GM23338 (cell line): ENCODE results near the gene UGCG. TPM values are rescaled to one million over a fixed set of nuclear protein-coding genes. Genes with fewer than 3 reads are reported as not detected.

Experiments used
- ATAC-seq: fragments of 200-7000 bp; cut with Tn5 transposase; 3 replicates; pipeline ENCODE4 v1.9.1; 2020
- DNase-seq: peaks from one replicate; pipeline ENCODE4 v3.0.0-alpha.2; 2015; ENCODE audit warnings: low spot score
- H2AFZ ChIP-seq: fragments of 200-600 bp; sonication (generic); 2 replicates; pipeline ENCODE4 v1.8.0; 2016; ENCODE audit warnings: antibody characterized with exemption, mild to moderate bottlenecking, moderate library complexity
- H3F3A ChIP-seq: fragments of 200-600 bp; sonication (generic); replicated peaks from 2 replicates; pipeline ENCODE4 v1.8.0; 2017; ENCODE audit warnings: antibody characterized with exemption, mixed run types, low read depth
- H3K27ac ChIP-seq: fragments of 200-600 bp; sonication (generic); 2 replicates; pipeline ENCODE4 v1.6.1; 2016; ENCODE audit warnings: low read depth
- H3K27me3 ChIP-seq: fragments of 200-600 bp; sonication (generic); 2 replicates; pipeline ENCODE4 v1.8.0; 2016; ENCODE audit warnings: mild to moderate bottlenecking, mixed run types, moderate library complexity; ENCODE audit not compliant: insufficient read depth
- H3K36me3 ChIP-seq: fragments of 200-600 bp; sonication (generic); 2 replicates; pipeline ENCODE4 v1.8.0; 2016; ENCODE audit warnings: mild to moderate bottlenecking; ENCODE audit not compliant: insufficient read depth
- H3K4me1 ChIP-seq: fragments of 200-600 bp; sonication (generic); 2 replicates; pipeline ENCODE4 v1.8.0; 2016; ENCODE audit warnings: mild to moderate bottlenecking, moderate library complexity; ENCODE audit not compliant: insufficient read depth
- H3K4me2 ChIP-seq: fragments of 200-600 bp; sonication (generic); 2 replicates; pipeline ENCODE4 v1.7.1; 2017; ENCODE audit warnings: mixed run types
- H3K4me3 ChIP-seq: fragments of 200-600 bp; sonication (generic); 2 replicates; pipeline ENCODE4 v1.6.1; 2016; ENCODE audit warnings: mixed run types
- H3K79me2 ChIP-seq: fragments of 200-600 bp; sonication (generic); replicated peaks from 2 replicates; pipeline ENCODE4 v1.8.0; 2017; ENCODE audit warnings: mild to moderate bottlenecking; ENCODE audit not compliant: insufficient read depth
- H3K9me2 ChIP-seq: fragments of 200-600 bp; sonication (generic); 2 replicates; pipeline ENCODE4 v1.8.0; 2017; ENCODE audit not compliant: insufficient read depth
- H4K20me1 ChIP-seq: fragments of 200-600 bp; sonication (generic); replicated peaks from 2 replicates; pipeline ENCODE4 v1.8.0; 2017; ENCODE audit warnings: mild to moderate bottlenecking; ENCODE audit not compliant: insufficient read depth
- H3K27ac Mint-ChIP-seq: 2 replicates; pipeline ENCODE4 v1.8.0; 2020; ENCODE audit warnings: inconsistent platforms, mild to moderate bottlenecking, moderate library complexity, mixed read lengths
- H3K27me3 Mint-ChIP-seq: 3 replicates; pipeline ENCODE4 v1.8.0; 2022; ENCODE audit warnings: low read depth, mild to moderate bottlenecking, moderate library complexity, mixed read lengths, inconsistent platforms; ENCODE audit not compliant: insufficient read depth, poor library complexity
- H3K36me3 Mint-ChIP-seq: 3 replicates; pipeline ENCODE4 v1.8.0; 2021; ENCODE audit warnings: low read depth, mild to moderate bottlenecking, inconsistent platforms, moderate library complexity, mixed read lengths
- H3K4me1 Mint-ChIP-seq: 3 replicates; pipeline ENCODE4 v1.8.0; 2020; ENCODE audit warnings: mild to moderate bottlenecking, inconsistent platforms, mixed read lengths
- H3K4me3 Mint-ChIP-seq: 3 replicates; pipeline ENCODE4 v1.8.0; 2021; ENCODE audit warnings: moderate library complexity, mild to moderate bottlenecking, inconsistent platforms, mixed read lengths
- H3K9me3 Mint-ChIP-seq: 3 replicates; pipeline ENCODE4 v1.8.0; 2020; ENCODE audit warnings: moderate library complexity, mild to moderate bottlenecking, inconsistent platforms, mixed read lengths
- CREB1 ChIP-seq: fragments of 250-450 bp; sonication (Bioruptor Pico); IDR thresholded peaks from 2 replicates; pipeline ENCODE4 v1.5.0; 2020; ENCODE audit warnings: low read depth, mild to moderate bottlenecking, moderate library complexity
- ETS1 ChIP-seq: IDR thresholded peaks from 2 replicates; pipeline ENCODE4 v1.6.1; 2016; ENCODE audit warnings: antibody characterized with exemption
- EZH2phosphoT487 ChIP-seq: fragments of 200-600 bp; sonication (generic); IDR thresholded peaks from one replicate; pipeline ENCODE4 v1.8.1; 2018; ENCODE audit warnings: antibody characterized with exemption; ENCODE audit not compliant: unreplicated experiment
- POLR2AphosphoS5 ChIP-seq: IDR thresholded peaks from 2 replicates; pipeline ENCODE4 v1.6.1; 2016; ENCODE audit warnings: antibody characterized with exemption, low read depth
- ZNF331 ChIP-seq: fragments of 250-450 bp; sonication (Bioruptor Pico); IDR thresholded peaks from 2 replicates; pipeline ENCODE4 v1.5.0; 2020; ENCODE audit warnings: low read depth, mild to moderate bottlenecking, moderate library complexity
- polyA plus RNA-seq: library from polyadenylated mRNA; unstranded; fragments of >200 nt; fragmentation: Nextera tagmentation; extraction: Ambion mirVana; gene quantifications from 2 replicates; pipeline ENCODE4 v1.2.1, GENCODE V29; 2016
- total RNA-seq: library from RNA; depleted of rRNA; stranded (reverse); fragments of >200 nt; shearing (Covaris generic); gene quantifications from 2 replicates; pipeline ENCODE4 v1.2.3, GENCODE V29; 2014
- TF ChIP-seq, protein P1 (sequence below), 2 experiments: fragments of 200-600 bp in 1 of 2; sonication (generic) in 1 of 2; conservative IDR thresholded peaks; 2 replicates each; pipeline versions ENCODE4 v1.5.1 to v1.6.1; 2016 to 2017; ENCODE audit warnings: antibody characterized with exemption in 2 of 2, low read depth in 2 of 2, mild to moderate bottlenecking in 2 of 2, moderate library complexity in 1 of 2
- TF ChIP-seq, protein P2 (sequence below): fragments of 250-450 bp; sonication (Bioruptor Pico); IDR thresholded peaks from 2 replicates; pipeline ENCODE4 v1.5.0; 2020; ENCODE audit warnings: mild to moderate bottlenecking, moderate library complexity
- TF ChIP-seq, protein P3 (sequence below): IDR thresholded peaks from one replicate; pipeline ENCODE4 v1.6.1; 2018; ENCODE audit warnings: antibody characterized with exemption; ENCODE audit not compliant: unreplicated experiment

The UGCG gene
- total and polyA plus RNA-seq, 2 experiments from 2014 or later = 30.4 to 44.9 TPM

DNA sequence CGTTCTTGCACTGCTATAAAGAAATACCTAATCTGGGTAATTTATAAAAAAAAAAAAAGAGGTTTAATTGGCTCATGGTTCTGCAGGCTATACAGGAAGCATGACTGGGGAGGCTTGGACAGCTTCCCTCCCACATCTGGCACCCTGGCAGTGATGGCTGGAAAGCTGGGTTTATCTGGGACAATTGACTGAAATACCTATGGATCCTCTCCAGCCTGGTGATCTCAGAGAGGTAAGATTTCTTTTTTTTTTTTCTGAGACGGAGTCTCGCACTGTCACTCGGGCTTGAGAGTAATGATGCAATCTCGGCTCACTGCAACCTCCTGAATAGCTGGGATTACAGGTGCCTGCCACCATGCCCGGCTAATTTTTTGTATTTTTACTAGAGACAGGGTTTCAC, 22.7 kb upstream of the UGCG start:
- H3K4me3 ChIP-seq = no peak overlapping the region
- H4K20me1 ChIP-seq = no peaks in the 10 kb centered on the region
- no peak overlapping the region for H3K27ac ChIP-seq
- H3K36me3 ChIP-seq = no peaks in the 10 kb centered on the region
- TF ChIP-seq, protein P1, sequence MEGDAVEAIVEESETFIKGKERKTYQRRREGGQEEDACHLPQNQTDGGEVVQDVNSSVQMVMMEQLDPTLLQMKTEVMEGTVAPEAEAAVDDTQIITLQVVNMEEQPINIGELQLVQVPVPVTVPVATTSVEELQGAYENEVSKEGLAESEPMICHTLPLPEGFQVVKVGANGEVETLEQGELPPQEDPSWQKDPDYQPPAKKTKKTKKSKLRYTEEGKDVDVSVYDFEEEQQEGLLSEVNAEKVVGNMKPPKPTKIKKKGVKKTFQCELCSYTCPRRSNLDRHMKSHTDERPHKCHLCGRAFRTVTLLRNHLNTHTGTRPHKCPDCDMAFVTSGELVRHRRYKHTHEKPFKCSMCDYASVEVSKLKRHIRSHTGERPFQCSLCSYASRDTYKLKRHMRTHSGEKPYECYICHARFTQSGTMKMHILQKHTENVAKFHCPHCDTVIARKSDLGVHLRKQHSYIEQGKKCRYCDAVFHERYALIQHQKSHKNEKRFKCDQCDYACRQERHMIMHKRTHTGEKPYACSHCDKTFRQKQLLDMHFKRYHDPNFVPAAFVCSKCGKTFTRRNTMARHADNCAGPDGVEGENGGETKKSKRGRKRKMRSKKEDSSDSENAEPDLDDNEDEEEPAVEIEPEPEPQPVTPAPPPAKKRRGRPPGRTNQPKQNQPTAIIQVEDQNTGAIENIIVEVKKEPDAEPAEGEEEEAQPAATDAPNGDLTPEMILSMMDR (conservative IDR thresholded peaks at IDR 0.05; ENCODE audit: low read depth in 2 of 2) = no peak
- TF ChIP-seq, protein P2, sequence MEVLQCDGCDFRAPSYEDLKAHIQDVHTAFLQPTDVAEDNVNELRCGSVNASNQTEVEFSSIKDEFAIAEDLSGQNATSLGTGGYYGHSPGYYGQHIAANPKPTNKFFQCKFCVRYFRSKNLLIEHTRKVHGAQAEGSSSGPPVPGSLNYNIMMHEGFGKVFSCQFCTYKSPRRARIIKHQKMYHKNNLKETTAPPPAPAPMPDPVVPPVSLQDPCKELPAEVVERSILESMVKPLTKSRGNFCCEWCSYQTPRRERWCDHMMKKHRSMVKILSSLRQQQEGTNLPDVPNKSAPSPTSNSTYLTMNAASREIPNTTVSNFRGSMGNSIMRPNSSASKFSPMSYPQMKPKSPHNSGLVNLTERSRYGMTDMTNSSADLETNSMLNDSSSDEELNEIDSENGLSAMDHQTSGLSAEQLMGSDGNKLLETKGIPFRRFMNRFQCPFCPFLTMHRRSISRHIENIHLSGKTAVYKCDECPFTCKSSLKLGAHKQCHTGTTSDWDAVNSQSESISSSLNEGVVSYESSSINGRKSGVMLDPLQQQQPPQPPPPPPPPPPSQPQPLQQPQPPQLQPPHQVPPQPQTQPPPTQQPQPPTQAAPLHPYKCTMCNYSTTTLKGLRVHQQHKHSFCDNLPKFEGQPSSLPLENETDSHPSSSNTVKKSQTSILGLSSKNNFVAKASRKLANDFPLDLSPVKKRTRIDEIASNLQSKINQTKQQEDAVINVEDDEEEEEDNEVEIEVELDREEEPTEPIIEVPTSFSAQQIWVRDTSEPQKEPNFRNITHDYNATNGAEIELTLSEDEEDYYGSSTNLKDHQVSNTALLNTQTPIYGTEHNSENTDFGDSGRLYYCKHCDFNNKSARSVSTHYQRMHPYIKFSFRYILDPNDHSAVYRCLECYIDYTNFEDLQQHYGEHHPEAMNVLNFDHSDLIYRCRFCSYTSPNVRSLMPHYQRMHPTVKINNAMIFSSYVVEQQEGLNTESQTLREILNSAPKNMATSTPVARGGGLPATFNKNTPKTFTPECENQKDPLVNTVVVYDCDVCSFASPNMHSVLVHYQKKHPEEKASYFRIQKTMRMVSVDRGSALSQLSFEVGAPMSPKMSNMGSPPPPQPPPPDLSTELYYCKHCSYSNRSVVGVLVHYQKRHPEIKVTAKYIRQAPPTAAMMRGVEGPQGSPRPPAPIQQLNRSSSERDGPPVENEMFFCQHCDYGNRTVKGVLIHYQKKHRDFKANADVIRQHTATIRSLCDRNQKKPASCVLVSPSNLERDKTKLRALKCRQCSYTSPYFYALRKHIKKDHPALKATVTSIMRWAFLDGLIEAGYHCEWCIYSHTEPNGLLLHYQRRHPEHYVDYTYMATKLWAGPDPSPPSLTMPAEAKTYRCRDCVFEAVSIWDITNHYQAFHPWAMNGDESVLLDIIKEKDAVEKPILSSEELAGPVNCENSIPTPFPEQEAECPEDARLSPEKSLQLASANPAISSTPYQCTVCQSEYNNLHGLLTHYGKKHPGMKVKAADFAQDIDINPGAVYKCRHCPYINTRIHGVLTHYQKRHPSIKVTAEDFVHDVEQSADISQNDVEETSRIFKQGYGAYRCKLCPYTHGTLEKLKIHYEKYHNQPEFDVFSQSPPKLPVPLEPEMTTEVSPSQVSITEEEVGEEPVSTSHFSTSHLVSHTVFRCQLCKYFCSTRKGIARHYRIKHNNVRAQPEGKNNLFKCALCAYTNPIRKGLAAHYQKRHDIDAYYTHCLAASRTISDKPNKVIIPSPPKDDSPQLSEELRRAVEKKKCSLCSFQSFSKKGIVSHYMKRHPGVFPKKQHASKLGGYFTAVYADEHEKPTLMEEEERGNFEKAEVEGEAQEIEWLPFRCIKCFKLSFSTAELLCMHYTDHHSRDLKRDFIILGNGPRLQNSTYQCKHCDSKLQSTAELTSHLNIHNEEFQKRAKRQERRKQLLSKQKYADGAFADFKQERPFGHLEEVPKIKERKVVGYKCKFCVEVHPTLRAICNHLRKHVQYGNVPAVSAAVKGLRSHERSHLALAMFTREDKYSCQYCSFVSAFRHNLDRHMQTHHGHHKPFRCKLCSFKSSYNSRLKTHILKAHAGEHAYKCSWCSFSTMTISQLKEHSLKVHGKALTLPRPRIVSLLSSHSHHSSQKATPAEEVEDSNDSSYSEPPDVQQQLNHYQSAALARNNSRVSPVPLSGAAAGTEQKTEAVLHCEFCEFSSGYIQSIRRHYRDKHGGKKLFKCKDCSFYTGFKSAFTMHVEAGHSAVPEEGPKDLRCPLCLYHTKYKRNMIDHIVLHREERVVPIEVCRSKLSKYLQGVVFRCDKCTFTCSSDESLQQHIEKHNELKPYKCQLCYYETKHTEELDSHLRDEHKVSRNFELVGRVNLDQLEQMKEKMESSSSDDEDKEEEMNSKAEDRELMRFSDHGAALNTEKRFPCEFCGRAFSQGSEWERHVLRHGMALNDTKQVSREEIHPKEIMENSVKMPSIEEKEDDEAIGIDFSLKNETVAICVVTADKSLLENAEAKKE (CRISPR knock-in tag) = no peak
- TF ChIP-seq CREB1 (CRISPR knock-in tag) (no peak), EZH2phosphoT487 (no peak), ETS1 (no peak), ZNF331 (no peak), POLR2AphosphoS5 (no peak)
- TF ChIP-seq, protein P3, sequence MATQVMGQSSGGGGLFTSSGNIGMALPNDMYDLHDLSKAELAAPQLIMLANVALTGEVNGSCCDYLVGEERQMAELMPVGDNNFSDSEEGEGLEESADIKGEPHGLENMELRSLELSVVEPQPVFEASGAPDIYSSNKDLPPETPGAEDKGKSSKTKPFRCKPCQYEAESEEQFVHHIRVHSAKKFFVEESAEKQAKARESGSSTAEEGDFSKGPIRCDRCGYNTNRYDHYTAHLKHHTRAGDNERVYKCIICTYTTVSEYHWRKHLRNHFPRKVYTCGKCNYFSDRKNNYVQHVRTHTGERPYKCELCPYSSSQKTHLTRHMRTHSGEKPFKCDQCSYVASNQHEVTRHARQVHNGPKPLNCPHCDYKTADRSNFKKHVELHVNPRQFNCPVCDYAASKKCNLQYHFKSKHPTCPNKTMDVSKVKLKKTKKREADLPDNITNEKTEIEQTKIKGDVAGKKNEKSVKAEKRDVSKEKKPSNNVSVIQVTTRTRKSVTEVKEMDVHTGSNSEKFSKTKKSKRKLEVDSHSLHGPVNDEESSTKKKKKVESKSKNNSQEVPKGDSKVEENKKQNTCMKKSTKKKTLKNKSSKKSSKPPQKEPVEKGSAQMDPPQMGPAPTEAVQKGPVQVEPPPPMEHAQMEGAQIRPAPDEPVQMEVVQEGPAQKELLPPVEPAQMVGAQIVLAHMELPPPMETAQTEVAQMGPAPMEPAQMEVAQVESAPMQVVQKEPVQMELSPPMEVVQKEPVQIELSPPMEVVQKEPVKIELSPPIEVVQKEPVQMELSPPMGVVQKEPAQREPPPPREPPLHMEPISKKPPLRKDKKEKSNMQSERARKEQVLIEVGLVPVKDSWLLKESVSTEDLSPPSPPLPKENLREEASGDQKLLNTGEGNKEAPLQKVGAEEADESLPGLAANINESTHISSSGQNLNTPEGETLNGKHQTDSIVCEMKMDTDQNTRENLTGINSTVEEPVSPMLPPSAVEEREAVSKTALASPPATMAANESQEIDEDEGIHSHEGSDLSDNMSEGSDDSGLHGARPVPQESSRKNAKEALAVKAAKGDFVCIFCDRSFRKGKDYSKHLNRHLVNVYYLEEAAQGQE = no peak
- Mint-ChIP-seq H3K9me3 (no peaks in the 10 kb centered on the region), H3K27me3 (peaks cover 5% of the 10 kb centered on the region), H3K27ac (no peak overlapping the region), H3K4me3 (no peak overlapping the region), H3K4me1 (peaks cover 26% of the 10 kb centered on the region), H3K36me3 (no peaks in the 10 kb centered on the region)
- no peak overlapping the region for H3K4me2 ChIP-seq
- H3K9me2 ChIP-seq = peaks cover 12% of the 10 kb centered on the region
- 0 out of 2 replicates have a peak overlapping the region, but pooled peaks have one; percentile 56 for H2AFZ ChIP-seq
- DNase-seq (no peak), ATAC-seq (no peak)
- no peaks in the 10 kb centered on the region for H3K27me3 ChIP-seq
- H3F3A ChIP-seq = no peaks in the 10 kb centered on the region
- H3K4me1 ChIP-seq = peaks cover 22% of the 10 kb centered on the region
- H3K79me2 ChIP-seq = no peaks in the 10 kb centered on the region
